ENCODE results near the gene LHB. TPM values are rescaled to one million over a fixed set of nuclear protein-coding genes. Genes with fewer than 3 reads are reported as not detected.

The LHB gene
- total RNA-seq, 4 donors from 2014 or later: 2.6 TPM; not detected in 3

- peak; percentile 69 to 85 for DNase-seq (ENCODE audit: low spot score in 2 of 2)
- no peaks in the 10 kb centered on the region for H3K9me3 ChIP-seq
- H3K27ac ChIP-seq: peak overlapping the region in 1 of 4 donors; percentile 59
- peaks cover 0 to 42% (median 18%) of the 10 kb centered on the region in 4 donors for H3K4me1 ChIP-seq
- 15 to 23% methylated on average over 17 to 19 of the region's 19 CpGs for WGBS, 2 donors
- peaks cover 0 to 84% (median 2%) of the 10 kb centered on the region in 3 donors for H3K36me3 ChIP-seq
- no peak overlapping the region for H3K4me3 ChIP-seq
- TF ChIP-seq CTCF (IDR thresholded peaks at IDR 0.05): peak; percentile 87 to 94 (median 89)
- TF ChIP-seq EP300 (IDR thresholded peaks at IDR 0.05): peak in 1 of 2 donors; percentile 29
- TF ChIP-seq POLR2A (IDR thresholded peaks at IDR 0.05): no peak
- no peaks in the 10 kb centered on the region for H3K27me3 ChIP-seq
Measured at GRCh38 chr19:48970923-48971395, 45.9 kb downstream of the LHB start.

GRCh38 chr19:48970139-48970766 lies 46.6 kb downstream of the LHB start:
- 83% methylated on average over 23 of the region's 23 CpGs for WGBS, 2 donors
- H3K36me3 ChIP-seq: peaks cover 0 to 84% (median 2%) of the 10 kb centered on the region in 3 donors
- TF ChIP-seq POLR2A (IDR thresholded peaks at IDR 0.05) (no peak), EP300 (IDR thresholded peaks at IDR 0.05) (no peak), CTCF (IDR thresholded peaks at IDR 0.05) (no peak)
- H3K4me1 ChIP-seq: peaks cover 0 to 42% (median 18%) of the 10 kb centered on the region in 4 donors
- H3K9me3 ChIP-seq: no peaks in the 10 kb centered on the region
- H3K27ac ChIP-seq: peak overlapping the region in 1 of 4 donors; percentile 59
- H3K4me3 ChIP-seq: no peak overlapping the region
- H3K27me3 ChIP-seq: no peaks in the 10 kb centered on the region
- DNase-seq (ENCODE audit: low spot score in 2 of 2): no peak

GRCh38 chr19:48969276-48970138 lies 47.4 kb downstream of the LHB start:
- Histone ChIP-seq H3K4me3 (no peak overlapping the region), H3K4me1 (peaks cover 0 to 46% (median 21%) of the 10 kb centered on the region in 4 donors), H3K27me3 (no peaks in the 10 kb centered on the region), H3K27ac (no peak overlapping the region), H3K36me3 (peaks cover 0 to 76% (median 2%) of the 10 kb centered on the region in 3 donors), H3K9me3 (no peaks in the 10 kb centered on the region)
- WGBS, 2 donors: 92% methylated on average over 45 of the region's 45 CpGs
- no peak for DNase-seq (ENCODE audit: low spot score in 2 of 2)
- no peak for TF ChIP-seq CTCF (IDR thresholded peaks at IDR 0.05)
- no peak for TF ChIP-seq EP300 (IDR thresholded peaks at IDR 0.05)
- no peak for TF ChIP-seq POLR2A (IDR thresholded peaks at IDR 0.05)

GRCh38 chr19:48968813-48969218 lies 48.1 kb downstream of the LHB start:
- H3K4me3 ChIP-seq: no peak overlapping the region
- no peaks in the 10 kb centered on the region for H3K27me3 ChIP-seq
- H3K27ac ChIP-seq: peak overlapping the region in 1 of 4 donors; percentile 97
- peaks cover 0 to 53% (median 28%) of the 10 kb centered on the region in 4 donors for H3K4me1 ChIP-seq
- H3K36me3 ChIP-seq: peaks cover 0 to 69% (median 2%) of the 10 kb centered on the region in 3 donors
- no peaks in the 10 kb centered on the region for H3K9me3 ChIP-seq
- TF ChIP-seq CTCF (IDR thresholded peaks at IDR 0.05) (no peak), EP300 (IDR thresholded peaks at IDR 0.05) (no peak), POLR2A (IDR thresholded peaks at IDR 0.05) (no peak)
- WGBS, 2 donors: 66 to 81% methylated on average over 8 to 13 of the region's 15 CpGs
- DNase-seq (ENCODE audit: low spot score in 2 of 2): no peak
